Ascending aorta (tissue), 2 donors: ENCODE results near the gene FAM234B. TPM values are rescaled to one million over a fixed set of nuclear protein-coding genes. Genes with fewer than 3 reads are reported as not detected.

Experiments used
- DNase-seq, 2 donors: peaks; one replicate each; pipeline ENCODE4 v3.0.0-alpha.2; 2019; ENCODE audit warnings: low spot score in 2 of 2
- H3K27ac ChIP-seq, 2 donors: fragments of 200-600 bp; sonication (generic); one replicate each; pipeline ENCODE4 v1.5.1; 2016 to 2017; ENCODE audit warnings: mild to moderate bottlenecking in 1 of 2
- H3K27me3 ChIP-seq: fragments of 200-600 bp; sonication (generic); one replicate; pipeline ENCODE4 v1.5.1; 2017
- H3K36me3 ChIP-seq, 2 donors: fragments of 200-600 bp; sonication (generic); one replicate each; pipeline ENCODE4 v1.5.1; 2016
- H3K4me1 ChIP-seq, 2 donors: fragments of 200-600 bp; sonication (generic); one replicate each; pipeline ENCODE4 v1.5.1; 2016 to 2017; ENCODE audit warnings: mild to moderate bottlenecking in 1 of 2
- H3K4me3 ChIP-seq, 2 donors: fragments of 200-600 bp; sonication (generic); one replicate each; pipeline ENCODE4 v1.5.1; 2016 to 2017; ENCODE audit warnings: mild to moderate bottlenecking in 1 of 2
- H3K9me3 ChIP-seq, 2 donors: fragments of 200-600 bp; sonication (generic); one replicate each; pipeline ENCODE4 v1.5.1; 2016
- intact Hi-C: fragments of 100-400 bp; cut with DNase I; formaldehyde crosslinking; loops from one replicate; pipeline ENCODE4 v1.15.1; 2023
- total RNA-seq: library from RNA; depleted of rRNA; stranded (reverse); fragments of >200 nt; gene quantifications from one replicate; pipeline ENCODE4 v1.1.0, GENCODE V29; 2016
- TF ChIP-seq, protein P1 (sequence below), 3 experiments: fragments of 200-600 bp in 2 of 3; fragments of 450-650 bp in 1 of 3; sonication (generic) in 2 of 3; IDR thresholded peaks; one replicate each; pipeline ENCODE4 v1.5.1; 2016 to 2019; ENCODE audit warnings: antibody characterized with exemption in 3 of 3, mild to moderate bottlenecking in 1 of 3, moderate library complexity in 1 of 3

Gene FAM234B
- total RNA-seq, 1 donor from 2014 or later: 6.7 TPM

DNA sequence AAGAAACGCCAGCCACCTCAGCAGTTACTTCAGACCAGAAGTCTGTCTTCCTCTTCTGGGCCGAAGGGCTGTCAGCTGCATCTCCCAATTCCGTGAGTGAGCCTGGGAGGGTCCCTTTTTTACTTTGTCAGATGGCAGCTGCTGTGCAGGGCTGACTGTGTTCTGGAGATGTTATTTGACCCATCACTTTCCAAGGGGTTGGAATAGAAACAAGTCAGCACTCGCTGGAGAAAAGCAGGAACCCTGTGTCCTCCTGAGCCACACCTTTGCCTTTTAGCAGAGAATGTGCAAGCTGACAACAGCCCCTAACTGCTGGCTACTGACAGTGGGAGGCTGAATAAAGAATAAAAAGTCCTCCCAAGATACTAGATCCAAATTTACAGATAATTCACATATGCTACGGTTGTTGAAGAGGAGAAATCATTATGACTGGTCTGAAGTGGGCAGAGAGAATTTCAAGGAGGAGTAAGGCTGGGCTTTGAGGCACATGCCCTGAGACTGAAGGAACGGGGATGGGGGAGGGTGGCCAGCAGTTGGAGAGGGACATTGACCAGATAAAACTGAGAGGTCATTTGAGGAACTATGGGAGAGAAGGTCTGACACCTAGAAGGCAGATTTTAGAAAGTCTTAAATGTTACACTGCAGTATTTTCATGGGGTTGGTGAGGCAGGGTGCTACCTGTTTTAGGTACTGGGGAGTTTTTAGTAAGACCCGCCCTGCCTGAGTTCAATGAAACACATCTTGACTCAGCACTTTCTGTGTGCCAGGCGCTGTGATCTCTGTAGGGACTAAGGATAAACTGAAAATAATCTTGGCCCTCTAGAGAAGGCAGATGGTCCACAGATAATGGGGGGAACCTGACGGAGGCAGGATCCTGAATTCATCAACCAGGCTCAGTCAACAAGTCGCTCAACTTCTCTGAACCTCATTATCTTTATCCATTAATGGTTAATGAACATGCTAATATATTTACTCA is 27.4 kb downstream of the FAM234B start:
- TF ChIP-seq, protein P1, sequence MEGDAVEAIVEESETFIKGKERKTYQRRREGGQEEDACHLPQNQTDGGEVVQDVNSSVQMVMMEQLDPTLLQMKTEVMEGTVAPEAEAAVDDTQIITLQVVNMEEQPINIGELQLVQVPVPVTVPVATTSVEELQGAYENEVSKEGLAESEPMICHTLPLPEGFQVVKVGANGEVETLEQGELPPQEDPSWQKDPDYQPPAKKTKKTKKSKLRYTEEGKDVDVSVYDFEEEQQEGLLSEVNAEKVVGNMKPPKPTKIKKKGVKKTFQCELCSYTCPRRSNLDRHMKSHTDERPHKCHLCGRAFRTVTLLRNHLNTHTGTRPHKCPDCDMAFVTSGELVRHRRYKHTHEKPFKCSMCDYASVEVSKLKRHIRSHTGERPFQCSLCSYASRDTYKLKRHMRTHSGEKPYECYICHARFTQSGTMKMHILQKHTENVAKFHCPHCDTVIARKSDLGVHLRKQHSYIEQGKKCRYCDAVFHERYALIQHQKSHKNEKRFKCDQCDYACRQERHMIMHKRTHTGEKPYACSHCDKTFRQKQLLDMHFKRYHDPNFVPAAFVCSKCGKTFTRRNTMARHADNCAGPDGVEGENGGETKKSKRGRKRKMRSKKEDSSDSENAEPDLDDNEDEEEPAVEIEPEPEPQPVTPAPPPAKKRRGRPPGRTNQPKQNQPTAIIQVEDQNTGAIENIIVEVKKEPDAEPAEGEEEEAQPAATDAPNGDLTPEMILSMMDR (IDR thresholded peaks at IDR 0.05): no peak
- H3K4me3 ChIP-seq: no peak overlapping the region
- no peaks in the 10 kb centered on the region for H3K4me1 ChIP-seq
- intact Hi-C loops: no loop called here
- DNase-seq: no peak
- H3K36me3 ChIP-seq: peaks cover 11 to 43% of the 10 kb centered on the region in 2 donors
- H3K27me3 ChIP-seq: no peaks in the 10 kb centered on the region
- H3K27ac ChIP-seq: no peak overlapping the region
- H3K9me3 ChIP-seq: no peaks in the 10 kb centered on the region

DNA sequence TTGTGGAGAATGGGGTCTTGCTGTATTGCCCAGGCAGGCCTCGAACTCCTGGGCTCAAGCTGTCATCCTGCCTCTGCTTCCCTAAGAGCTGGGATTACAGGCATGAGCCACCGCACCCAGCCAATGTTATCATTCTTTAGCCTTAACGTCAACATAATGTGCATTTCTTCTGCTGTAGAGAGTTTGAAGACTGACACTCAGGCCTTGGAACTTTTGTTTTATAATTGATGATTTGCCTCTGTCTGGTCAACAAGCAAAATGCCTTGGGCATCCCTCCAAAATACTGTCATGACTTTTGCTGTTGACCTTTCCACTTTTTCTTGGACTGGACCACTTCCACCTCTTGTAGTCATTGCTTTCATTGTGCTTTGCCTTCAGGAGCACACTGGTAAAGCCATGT is 29.0 kb downstream of the FAM234B start:
- H3K4me3 ChIP-seq: no peak overlapping the region
- no peak for DNase-seq
- intact Hi-C loops: no loop called here
- H3K4me1 ChIP-seq: no peaks in the 10 kb centered on the region
- no peaks in the 10 kb centered on the region for H3K9me3 ChIP-seq
- TF ChIP-seq, protein P1 (IDR thresholded peaks at IDR 0.05): no peak
- H3K36me3 ChIP-seq: peaks cover 14 to 40% of the 10 kb centered on the region in 2 donors
- H3K27ac ChIP-seq: no peak overlapping the region
- no peaks in the 10 kb centered on the region for H3K27me3 ChIP-seq

- DNase-seq: no peak
- Histone ChIP-seq H3K27me3 (no peaks in the 10 kb centered on the region), H3K4me3 (no peak overlapping the region), H3K27ac (no peak overlapping the region), H3K4me1 (no peaks in the 10 kb centered on the region), H3K9me3 (no peaks in the 10 kb centered on the region), H3K36me3 (peaks cover 11 to 26% of the 10 kb centered on the region in 2 donors)
- intact Hi-C loops: no loop called here
- TF ChIP-seq, protein P1 (IDR thresholded peaks at IDR 0.05): no peak
Observed at GRCh38 chr12:13074396-13075117, 30.4 kb downstream of the FAM234B start.

DNA sequence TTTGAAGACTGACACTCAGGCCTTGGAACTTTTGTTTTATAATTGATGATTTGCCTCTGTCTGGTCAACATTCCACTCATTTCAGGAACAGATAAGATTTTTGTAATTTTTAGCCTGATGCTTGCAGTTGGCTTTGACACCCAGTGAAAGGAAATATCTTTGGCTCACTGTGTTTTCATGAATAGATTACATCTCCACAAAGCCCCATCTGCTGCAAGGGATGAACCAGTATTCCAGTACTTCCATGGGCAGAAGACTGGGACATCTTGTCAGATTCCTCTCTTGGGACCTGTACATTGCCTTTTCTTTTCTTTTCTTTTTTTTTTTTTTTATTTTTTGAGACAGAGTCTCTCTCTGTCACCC is 30.9 kb downstream of the FAM234B start:
- H3K36me3 ChIP-seq: peaks cover 15 to 24% of the 10 kb centered on the region in 2 donors
- TF ChIP-seq, protein P1 (IDR thresholded peaks at IDR 0.05): no peak
- no peaks in the 10 kb centered on the region for H3K9me3 ChIP-seq
- H3K27ac ChIP-seq: no peak overlapping the region
- intact Hi-C loops: no loop called here
- DNase-seq: no peak
- no peaks in the 10 kb centered on the region for H3K27me3 ChIP-seq
- H3K4me3 ChIP-seq: no peak overlapping the region
- H3K4me1 ChIP-seq: no peaks in the 10 kb centered on the region

DNA sequence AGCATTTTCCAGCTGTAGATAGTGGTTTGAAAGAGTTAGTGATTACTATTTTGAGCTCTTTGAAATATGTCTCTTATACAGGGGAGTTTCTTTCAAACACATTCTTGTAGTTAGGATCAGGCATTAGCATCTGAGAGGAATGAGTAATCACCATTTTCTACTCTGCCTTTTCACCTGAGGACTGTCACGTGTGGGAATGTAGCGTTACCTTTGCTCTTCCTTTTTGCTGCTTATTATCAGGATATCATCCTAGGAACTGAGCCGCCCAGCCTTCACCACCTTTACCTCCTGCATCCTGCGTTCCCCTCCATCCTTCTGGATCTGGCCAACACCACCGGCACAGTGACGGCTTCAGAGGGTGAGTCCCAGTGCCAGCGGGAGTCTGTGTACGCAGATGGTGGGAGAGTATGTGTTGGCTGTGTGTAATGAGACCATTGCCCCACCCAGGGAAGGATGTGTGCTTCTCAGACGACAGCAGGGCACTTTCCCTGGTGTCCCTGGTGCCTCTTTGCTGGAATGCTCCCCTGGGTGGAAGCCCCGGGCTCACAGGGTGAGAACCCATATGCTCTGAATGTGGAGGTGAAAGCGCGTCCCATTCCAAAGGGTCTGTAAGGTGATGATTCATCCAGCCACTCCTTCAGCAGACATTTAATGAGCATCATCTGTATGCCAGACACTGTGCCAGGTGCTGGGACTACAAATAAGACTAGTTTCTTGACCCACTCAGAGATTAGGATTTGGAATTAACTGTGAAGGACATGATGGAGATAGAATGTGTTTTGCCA is 31.8 kb downstream of the FAM234B start:
- H3K36me3 ChIP-seq: peaks cover 16 to 24% of the 10 kb centered on the region in 2 donors

More for the DNA sequence above, 31.8 kb downstream of the FAM234B start:
- intact Hi-C loops: no loop called here
- TF ChIP-seq, protein P1 (IDR thresholded peaks at IDR 0.05): no peak
- Histone ChIP-seq H3K4me1 (no peaks in the 10 kb centered on the region), H3K9me3 (no peaks in the 10 kb centered on the region), H3K4me3 (no peak overlapping the region), H3K27me3 (no peaks in the 10 kb centered on the region), H3K27ac (no peak overlapping the region)
- DNase-seq: no peak
